Activated naive CD4-positive, alpha-beta T cell (primary cell): ENCODE data around the gene INVS.
A peak's percentile ranks its signal among the peaks of the same experiment; 100 is the strongest.
"Not testable (repeated sequence)": the region's sequence is repeated elsewhere in the genome, so short reads cannot be mapped to it uniquely, and the experiment has no call there.

Source experiments
- DNase-seq, 4 experiments: peaks; one replicate each; lab custom pipeline; 2025; lab: John Stamatoyannopoulos, UW

The INVS gene

DNA sequence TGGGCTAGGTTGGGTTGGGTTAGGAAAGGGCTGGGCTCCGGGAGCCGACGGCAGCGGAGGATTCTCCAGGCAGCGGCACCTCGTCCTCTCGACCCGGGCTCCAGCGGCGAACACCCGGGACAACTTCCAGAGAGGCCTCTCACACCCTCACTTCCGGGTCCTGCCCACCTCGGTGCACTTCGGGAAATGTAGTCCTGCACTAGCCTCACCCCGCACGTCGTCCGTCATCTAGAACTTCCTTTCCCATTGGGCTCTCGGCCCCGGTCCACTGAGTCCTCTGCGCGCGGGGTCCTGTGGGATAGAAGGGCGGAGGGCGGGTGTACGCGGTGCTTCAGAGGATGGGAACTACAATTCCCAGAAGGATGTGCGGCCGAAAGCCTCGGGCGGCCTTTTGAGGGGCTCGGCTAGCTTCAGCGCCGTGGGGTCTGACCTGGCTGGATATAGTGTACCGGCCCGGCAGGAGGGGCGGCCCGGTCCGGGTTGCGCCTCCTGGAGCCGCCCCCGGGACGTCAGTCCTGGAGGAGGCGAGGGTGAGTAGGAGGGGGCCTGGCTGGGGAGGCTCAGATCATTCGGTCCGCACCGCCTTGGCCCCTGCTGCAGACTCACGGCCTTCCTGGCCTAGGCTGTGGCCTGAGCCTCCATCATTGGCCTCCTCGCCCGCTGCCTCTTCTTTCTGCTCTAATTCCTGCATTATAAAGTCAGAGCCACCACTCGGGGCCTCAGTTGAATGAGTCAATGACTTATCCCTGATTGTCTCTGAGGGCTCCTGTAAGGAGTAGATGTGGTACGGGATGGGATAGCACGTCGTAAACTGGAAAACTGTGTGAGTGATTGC is at the start of gene INVS, which contains the start of gene ERP44:
INVS (plus strand) TSS at position 357 of the 835 bp plus-strand sequence. CDS start 5,279 bp downstream, outside the sequence.
ERP44 (minus strand) TSS at position 114 of the 835 bp plus-strand sequence. CDS start 160 bp downstream, outside the sequence.
- DNase-seq, result peak; percentile 79 to 92 (median 90)

DNA sequence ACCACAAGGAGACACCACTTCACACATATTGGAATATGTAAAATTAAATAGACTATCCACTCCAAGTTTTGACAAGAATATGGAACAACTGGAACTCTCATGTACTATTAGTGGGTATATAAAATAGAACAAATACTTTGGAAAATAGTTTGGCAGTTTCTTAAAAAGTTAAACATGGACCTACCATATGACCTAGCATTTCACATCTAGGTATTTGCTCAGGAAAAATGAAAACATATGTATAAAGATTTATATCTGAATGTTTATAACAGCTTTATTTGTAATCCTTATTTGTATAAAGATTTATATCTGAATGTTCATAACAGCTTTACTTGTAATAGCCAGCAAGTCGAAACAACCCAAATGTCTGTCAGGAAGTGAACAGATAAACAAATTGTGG is 49.5 kb upstream of the INVS start:
- DNase-seq, result no peak

- no peak for DNase-seq
Observed at GRCh38 chr9:100052375-100052774, 46.7 kb upstream of the INVS start.

DNA sequence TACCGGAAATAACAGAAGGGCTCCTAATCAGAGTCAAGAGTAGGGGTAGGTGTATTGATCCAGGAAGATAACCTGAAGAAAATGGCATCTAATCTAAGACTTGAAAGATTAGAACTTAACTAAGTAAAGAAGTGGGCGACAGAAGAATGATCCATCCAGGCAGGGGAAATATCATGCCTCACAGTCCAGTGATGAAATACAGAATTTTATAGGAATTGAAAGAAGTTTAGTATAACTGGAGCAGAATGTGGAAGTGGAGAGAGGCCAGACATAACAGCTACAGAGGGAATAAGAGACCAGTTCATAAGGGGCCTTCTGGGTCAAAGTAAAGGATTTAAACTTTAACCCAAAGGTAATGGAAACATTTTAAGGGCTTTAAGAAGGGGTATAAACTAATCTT is 42.5 kb upstream of the INVS start:
- no peak for DNase-seq

DNA sequence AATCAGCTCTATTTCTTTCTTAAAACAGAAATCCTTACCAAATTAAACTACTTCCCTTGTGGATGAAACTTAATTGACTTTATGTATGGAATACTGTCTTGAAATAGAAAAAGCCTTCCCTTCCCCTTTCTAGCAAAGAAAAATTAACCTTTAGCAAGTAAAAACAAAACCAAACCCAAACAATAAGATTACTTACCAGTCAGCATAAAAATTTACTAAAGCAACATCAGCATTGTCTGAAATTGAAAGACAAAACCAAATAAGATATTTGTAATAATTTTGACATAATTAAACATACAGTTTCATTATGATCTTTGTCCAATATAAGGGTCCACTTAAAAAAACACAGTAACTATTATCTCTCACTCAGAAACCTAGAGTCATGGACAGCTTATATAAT is 41.4 kb upstream of the INVS start:
- DNase-seq, result no peak

DNA sequence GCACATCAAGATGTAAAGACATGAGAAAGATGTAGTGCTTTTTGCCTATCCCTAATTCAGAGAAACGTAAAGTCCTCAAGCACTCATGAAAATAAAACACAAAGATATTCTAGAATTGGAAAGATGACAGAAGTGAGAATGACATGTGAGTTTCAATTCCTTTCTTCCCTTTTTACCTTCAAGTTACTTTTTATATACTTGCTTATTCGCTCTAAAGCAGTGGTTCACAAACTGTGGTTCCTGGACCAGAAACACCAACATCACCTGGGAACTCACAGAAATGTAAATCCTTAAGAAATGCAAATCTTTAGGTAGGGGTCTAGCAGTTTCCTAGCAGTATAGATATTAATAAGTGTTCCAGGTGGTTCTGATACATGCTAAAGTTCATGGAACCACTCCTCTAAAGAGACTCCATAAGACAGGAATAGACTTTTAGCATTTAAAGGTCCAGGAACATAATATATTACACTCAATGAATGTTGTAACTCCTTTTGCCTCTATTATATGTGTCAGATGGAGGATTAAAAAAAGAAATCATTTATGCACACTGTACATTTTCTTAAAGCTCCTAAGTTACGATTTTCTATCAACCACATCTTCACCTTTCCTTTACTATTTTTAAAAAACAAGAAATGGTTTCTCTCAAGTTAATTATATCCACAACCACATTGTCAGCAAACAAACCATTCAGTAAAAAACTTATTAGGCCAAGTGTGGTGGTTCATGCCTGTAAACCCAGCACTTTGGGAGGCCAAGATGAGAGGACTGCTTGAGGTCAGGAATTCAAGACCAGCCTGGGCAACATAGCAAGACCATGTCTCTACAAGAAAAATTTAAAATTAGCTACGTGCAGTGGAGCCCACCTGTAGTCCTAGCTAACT is 40.1 kb upstream of the INVS start:
- no peak for DNase-seq

GRCh38 chr9:100062683-100063082 is 36.4 kb upstream of the INVS start:
- not testable (repeated sequence) for DNase-seq

GRCh38 chr9:100063185-100063584 is 35.9 kb upstream of the INVS start:
- no peak for DNase-seq

- no peak for DNase-seq
Observed at GRCh38 chr9:100064872-100065581, 34.0 kb upstream of the INVS start.

GRCh38 chr9:100066539-100066938 is 32.5 kb upstream of the INVS start:
- no peak for DNase-seq

GRCh38 chr9:100067990-100068389 is 31.1 kb upstream of the INVS start:
- DNase-seq, result not testable (repeated sequence)

GRCh38 chr9:100069068-100069467 is 30.0 kb upstream of the INVS start:
- not testable (repeated sequence) for DNase-seq

- no peak for DNase-seq
Observed at GRCh38 chr9:100070104-100071041, 28.7 kb upstream of the INVS start.

GRCh38 chr9:100071271-100071670 is 27.8 kb upstream of the INVS start:
- DNase-seq, result no peak

DNA sequence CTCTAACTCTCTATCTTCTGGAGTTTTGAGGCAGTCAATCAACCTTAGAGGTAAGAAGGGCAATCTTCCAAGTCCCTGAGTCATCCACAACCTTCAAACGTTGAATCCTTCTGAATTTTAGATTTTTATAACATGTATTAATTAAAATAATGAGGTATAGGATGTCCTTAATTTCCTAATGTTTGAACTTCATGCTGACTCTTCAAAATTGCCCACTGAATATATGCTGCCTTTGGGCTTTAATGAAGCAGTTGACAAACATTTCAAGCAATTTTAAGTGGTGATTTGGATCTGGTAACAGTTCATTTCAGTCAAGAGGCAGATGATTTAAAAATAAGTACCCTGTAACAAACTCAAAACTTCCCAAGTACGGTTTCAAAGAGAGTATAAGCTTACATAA is 26.2 kb upstream of the INVS start:
- no peak for DNase-seq

- DNase-seq, result no peak
Observed at GRCh38 chr9:100074093-100074492, 24.9 kb upstream of the INVS start.

GRCh38 chr9:100074989-100075388 is 24.1 kb upstream of the INVS start:
- DNase-seq, result no peak

DNA sequence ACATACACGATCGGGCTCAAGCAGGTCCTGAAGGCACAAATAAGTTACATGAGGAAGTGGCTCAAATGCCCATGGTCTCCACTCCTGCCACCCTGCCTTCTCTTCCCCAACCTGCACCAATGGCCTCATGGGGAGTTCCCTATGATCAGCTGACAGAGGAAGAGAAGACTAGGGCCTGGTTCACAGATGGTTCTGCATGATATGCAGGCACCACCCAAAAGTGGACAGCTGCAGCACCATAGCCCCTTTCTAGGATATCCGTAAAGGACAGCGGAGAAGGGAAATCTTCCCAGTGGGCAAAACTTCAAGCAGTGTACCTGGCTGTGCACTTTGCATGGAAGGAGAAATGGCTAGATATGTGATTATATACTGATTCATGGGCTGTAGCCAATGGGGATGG is 22.8 kb upstream of the INVS start:
- not testable (repeated sequence) for DNase-seq

DNA sequence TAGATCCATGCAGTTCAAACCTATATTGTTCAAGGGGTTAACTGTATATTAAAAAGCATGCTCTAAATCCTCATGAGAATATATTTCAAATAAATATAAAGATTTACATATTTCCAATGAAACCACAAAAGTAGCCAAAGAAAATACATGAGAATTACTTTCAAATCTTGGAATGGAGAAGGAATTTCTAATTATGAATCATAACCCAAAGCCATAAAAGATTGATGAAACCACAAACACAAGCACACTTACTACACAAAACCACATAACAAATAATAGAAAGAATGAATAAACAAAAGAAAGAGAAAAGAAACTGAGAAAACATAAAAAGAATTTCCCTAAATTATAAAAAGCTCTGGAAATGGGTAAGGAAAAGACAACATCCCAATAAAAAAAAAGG is 16.3 kb upstream of the INVS start:
- no peak for DNase-seq

- no peak for DNase-seq
Observed at GRCh38 chr9:100083448-100084127, 15.5 kb upstream of the INVS start.

DNA sequence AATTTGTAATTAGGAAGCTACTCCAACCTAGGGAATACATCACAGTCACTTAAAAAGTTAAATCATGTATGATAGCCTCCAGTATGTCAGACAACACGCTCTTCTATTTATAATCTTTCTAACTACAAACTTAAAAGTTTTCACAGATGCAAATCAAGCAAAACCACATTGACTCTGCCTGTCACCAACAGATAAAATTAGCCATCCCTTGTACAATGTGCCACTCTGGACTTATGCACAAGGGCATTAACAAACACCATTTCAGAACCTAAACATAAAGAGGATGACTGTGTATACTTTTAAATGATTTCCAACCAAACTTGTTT is 15.0 kb upstream of the INVS start:
- DNase-seq, result no peak
